ENCODE measurements around the gene NT5M.
"Not testable (repeated sequence)": the region's sequence is repeated elsewhere in the genome, so short reads cannot be mapped to it uniquely, and the experiment has no call there.

Gene NT5M

GRCh38 chr17:17303010-17303846, at the start of gene NT5M:
Gene NT5M, plus strand, starts transcription at chr17:17303373. Its CDS starts 178 bp downstream, at chr17:17303551.
- peak; percentile 50 for DNase-seq

GRCh38 chr17:17253406-17253805, 49.8 kb upstream of the NT5M start:
- DNase-seq: no peak

GRCh38 chr17:17254036-17254435, 49.1 kb upstream of the NT5M start:
- DNase-seq: no peak

- not testable (repeated sequence) for DNase-seq
These were observed 47.5 kb upstream of the NT5M start for GRCh38 chr17:17255689-17256088.

- no peak for DNase-seq
These were observed 46.9 kb upstream of the NT5M start for GRCh38 chr17:17256316-17256715.

- DNase-seq: no peak
These were observed 45.2 kb upstream of the NT5M start for GRCh38 chr17:17258011-17258410.

GRCh38 chr17:17258998-17259397, 44.2 kb upstream of the NT5M start:
- no peak for DNase-seq

- no peak for DNase-seq
These were observed 38.7 kb upstream of the NT5M start for GRCh38 chr17:17264430-17264829.

GRCh38 chr17:17269926-17270773, 33.0 kb upstream of the NT5M start:
- DNase-seq: no peak

GRCh38 chr17:17275971-17276370, 27.2 kb upstream of the NT5M start:
- no peak for DNase-seq

GRCh38 chr17:17277431-17277830, 25.7 kb upstream of the NT5M start:
- DNase-seq: not testable (repeated sequence)

GRCh38 chr17:17279316-17279715, 23.9 kb upstream of the NT5M start:
- no peak for DNase-seq

GRCh38 chr17:17280613-17281549, 22.3 kb upstream of the NT5M start, which contains the start of gene COPS3:
Gene COPS3, minus strand, starts transcription at chr17:17281246. Its CDS starts 60 bp downstream, at chr17:17281186.
- peak; percentile 70 for DNase-seq

GRCh38 chr17:17285951-17286350, 17.2 kb upstream of the NT5M start:
- DNase-seq: no peak

GRCh38 chr17:17289086-17289485, 14.1 kb upstream of the NT5M start:
- DNase-seq: no peak

- no peak for DNase-seq
These were observed 13.5 kb upstream of the NT5M start for GRCh38 chr17:17289701-17290100.

GRCh38 chr17:17295141-17295540, 8.0 kb upstream of the NT5M start:
- DNase-seq: no peak

GRCh38 chr17:17297217-17297616, 6.0 kb upstream of the NT5M start:
- DNase-seq: no peak

GRCh38 chr17:17298108-17298507, 5.1 kb upstream of the NT5M start:
- no peak for DNase-seq

- DNase-seq: no peak
These were observed 2.3 kb upstream of the NT5M start for GRCh38 chr17:17300624-17301568.

GRCh38 chr17:17301659-17302058, 1.5 kb upstream of the NT5M start:
- DNase-seq: not testable (repeated sequence)
